NK-92 treated with Interleukin-12 subunit alpha and Interleukin-12 subunit beta, amount 100 ng/mL, for 24 hours (cell line): ENCODE measurements around the gene MSI2.

Experiments
- DNase-seq: peaks from one replicate; lab custom pipeline; 2025; lab: John Stamatoyannopoulos, UW

MSI2 gene

GRCh38 chr17:57370037-57370581 lies 113.8 kb downstream of the MSI2 start:
- DNase-seq, result no peak

- DNase-seq, result no peak
Observed at GRCh38 chr17:57370619-57371018, 114.3 kb downstream of the MSI2 start.

GRCh38 chr17:57372156-57372555 lies 115.8 kb downstream of the MSI2 start:
- no peak for DNase-seq

GRCh38 chr17:57373048-57373447 lies 116.7 kb downstream of the MSI2 start:
- DNase-seq, result no peak

- no peak for DNase-seq
Observed at GRCh38 chr17:57373756-57374155, 117.4 kb downstream of the MSI2 start.

GRCh38 chr17:57375040-57375769 lies 118.9 kb downstream of the MSI2 start:
- no peak for DNase-seq

- DNase-seq, result no peak
Observed at GRCh38 chr17:57375770-57376225, 119.5 kb downstream of the MSI2 start.

- DNase-seq, result no peak
Observed at GRCh38 chr17:57377094-57377493, 120.8 kb downstream of the MSI2 start.

GRCh38 chr17:57379237-57379894 lies 123.0 kb downstream of the MSI2 start:
- DNase-seq, result no peak

- DNase-seq, result no peak
Observed at GRCh38 chr17:57379895-57380434, 123.6 kb downstream of the MSI2 start.

- no peak for DNase-seq
Observed at GRCh38 chr17:57381498-57381897, 125.2 kb downstream of the MSI2 start.

- no peak for DNase-seq
Observed at GRCh38 chr17:57384219-57384618, 127.9 kb downstream of the MSI2 start.

- no peak for DNase-seq
Observed at GRCh38 chr17:57385975-57386374, 129.7 kb downstream of the MSI2 start.

GRCh38 chr17:57387575-57387974 lies 131.3 kb downstream of the MSI2 start:
- DNase-seq, result no peak

- no peak for DNase-seq
Observed at GRCh38 chr17:57388131-57388725, 131.9 kb downstream of the MSI2 start.

- DNase-seq, result no peak
Observed at GRCh38 chr17:57389473-57389872, 133.2 kb downstream of the MSI2 start.

- DNase-seq, result no peak
Observed at GRCh38 chr17:57391076-57391825, 134.9 kb downstream of the MSI2 start.

GRCh38 chr17:57391857-57392471 lies 135.6 kb downstream of the MSI2 start:
- DNase-seq, result no peak

- DNase-seq, result no peak
Observed at GRCh38 chr17:57393368-57393767, 137.0 kb downstream of the MSI2 start.

- DNase-seq, result no peak
Observed at GRCh38 chr17:57394375-57394774, 138.1 kb downstream of the MSI2 start.

- no peak for DNase-seq
Observed at GRCh38 chr17:57395721-57396321, 139.5 kb downstream of the MSI2 start.
